NCI-H2196 (cell line): Measurements from ENCODE around the gene S100PBP.
A peak's percentile ranks its signal among the peaks of the same experiment; 100 is the strongest.

Experiments
- DNase-seq: peaks from one replicate; lab custom pipeline; 2025; ENCODE audit not compliant: unreplicated experiment; lab: John Stamatoyannopoulos, UW

Gene S100PBP

GRCh38 chr1:32886004-32886827 lies 68.8 kb downstream of the S100PBP start, which contains the start of gene HPCA:
Gene HPCA (plus strand): TSS chr1:32886491. CDS start chr1:32888899, 2,408 bp downstream.
- DNase-seq, result peak; percentile 36

- DNase-seq, result no peak
Observed at GRCh38 chr1:32886828-32887414, 69.5 kb downstream of the S100PBP start.

DNA sequence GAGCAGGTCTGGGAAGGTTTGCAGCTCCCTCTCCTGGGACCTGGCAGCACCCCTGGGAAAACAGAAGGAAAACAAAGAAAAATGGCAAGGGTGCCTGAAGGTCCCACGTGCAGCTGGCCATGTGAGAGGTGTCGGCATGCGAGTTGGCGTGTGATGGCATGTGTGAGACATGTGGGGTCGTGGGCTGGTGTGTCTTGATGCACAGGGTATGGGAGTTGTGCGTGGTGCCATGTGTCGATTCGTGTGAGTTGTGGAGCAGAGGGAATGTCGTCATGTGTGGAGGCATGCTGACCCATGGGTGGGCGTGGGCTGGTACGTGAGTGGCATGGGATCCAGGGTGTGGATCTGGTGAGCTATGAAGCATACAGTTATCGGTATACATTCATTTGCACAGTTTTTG lies 70.2 kb downstream of the S100PBP start:
- no peak for DNase-seq

GRCh38 chr1:32888134-32888533 lies 70.7 kb downstream of the S100PBP start:
- DNase-seq, result no peak

GRCh38 chr1:32888677-32889420 lies 71.4 kb downstream of the S100PBP start:
- no peak for DNase-seq

DNA sequence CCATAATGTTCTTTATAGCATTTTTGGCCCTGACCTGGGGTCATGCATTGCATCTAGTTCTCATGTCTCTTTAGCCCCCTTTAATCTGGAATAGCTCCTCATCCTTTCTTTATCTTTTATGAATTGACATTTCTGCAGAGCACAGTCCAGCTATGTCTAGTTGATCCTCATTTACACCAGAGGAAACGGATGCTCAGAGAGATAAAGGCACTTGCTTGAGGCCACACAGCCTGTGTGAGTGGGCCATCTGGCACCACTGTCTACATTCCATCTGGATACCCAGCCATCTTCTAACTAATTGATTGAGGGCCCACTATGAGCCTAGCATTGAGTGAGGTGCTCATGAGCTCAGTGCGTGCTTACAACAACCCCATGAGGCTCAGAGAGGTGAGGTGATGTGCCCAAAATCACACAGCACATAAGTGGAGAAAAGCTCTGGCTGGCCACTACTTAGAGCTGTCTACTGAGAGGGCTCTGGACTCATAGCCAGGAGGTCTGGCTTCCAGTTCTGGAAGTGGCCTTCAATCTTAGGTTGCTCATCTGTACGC lies 72.4 kb downstream of the S100PBP start:
- DNase-seq, result no peak

- DNase-seq, result no peak
Observed at GRCh38 chr1:32890516-32891240, 73.2 kb downstream of the S100PBP start.

- DNase-seq, result no peak
Observed at GRCh38 chr1:32891241-32891570, 73.8 kb downstream of the S100PBP start.

- no peak for DNase-seq
Observed at GRCh38 chr1:32891630-32892029, 74.2 kb downstream of the S100PBP start.

GRCh38 chr1:32892368-32893197 lies 75.1 kb downstream of the S100PBP start:
- peak; percentile 89 for DNase-seq

DNA sequence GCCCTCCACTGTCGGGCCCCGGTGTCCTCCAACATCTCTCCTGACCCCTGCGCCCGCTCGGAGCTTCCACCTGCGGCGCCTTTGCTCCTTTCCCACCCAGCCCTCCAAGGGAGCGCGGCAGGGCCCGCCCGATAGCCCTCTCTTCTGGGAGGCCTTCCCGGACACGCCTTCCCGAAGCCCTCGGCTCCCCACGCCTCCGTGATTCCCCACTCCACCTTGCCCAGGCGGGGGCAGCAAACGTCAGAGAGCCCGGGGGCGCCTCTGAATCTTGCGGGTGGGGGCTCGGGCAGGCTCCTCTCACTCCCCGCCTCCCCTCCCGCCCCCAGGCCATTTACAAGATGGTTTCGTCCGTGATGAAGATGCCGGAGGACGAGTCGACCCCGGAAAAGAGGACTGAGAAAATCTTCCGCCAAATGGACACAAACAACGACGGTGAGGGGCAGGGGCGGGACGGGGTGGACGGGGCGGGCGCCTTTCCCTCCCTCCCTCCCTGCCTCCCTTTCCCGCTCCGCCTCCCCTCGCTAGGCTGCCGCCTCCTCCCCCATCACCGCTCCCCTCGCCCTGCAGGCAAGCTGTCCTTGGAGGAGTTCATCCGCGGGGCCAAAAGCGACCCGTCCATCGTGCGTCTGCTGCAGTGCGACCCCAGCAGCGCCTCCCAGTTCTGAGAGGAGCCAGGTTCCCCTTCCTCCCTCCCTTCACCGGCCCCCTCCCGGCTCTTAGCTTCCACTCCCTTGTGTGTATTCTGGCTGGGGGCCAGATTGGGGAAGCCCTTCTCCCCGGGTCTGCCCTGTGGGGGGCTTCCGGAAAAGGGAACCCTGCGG lies 76.0 kb downstream of the S100PBP start:
- peak; percentile 82 for DNase-seq

DNA sequence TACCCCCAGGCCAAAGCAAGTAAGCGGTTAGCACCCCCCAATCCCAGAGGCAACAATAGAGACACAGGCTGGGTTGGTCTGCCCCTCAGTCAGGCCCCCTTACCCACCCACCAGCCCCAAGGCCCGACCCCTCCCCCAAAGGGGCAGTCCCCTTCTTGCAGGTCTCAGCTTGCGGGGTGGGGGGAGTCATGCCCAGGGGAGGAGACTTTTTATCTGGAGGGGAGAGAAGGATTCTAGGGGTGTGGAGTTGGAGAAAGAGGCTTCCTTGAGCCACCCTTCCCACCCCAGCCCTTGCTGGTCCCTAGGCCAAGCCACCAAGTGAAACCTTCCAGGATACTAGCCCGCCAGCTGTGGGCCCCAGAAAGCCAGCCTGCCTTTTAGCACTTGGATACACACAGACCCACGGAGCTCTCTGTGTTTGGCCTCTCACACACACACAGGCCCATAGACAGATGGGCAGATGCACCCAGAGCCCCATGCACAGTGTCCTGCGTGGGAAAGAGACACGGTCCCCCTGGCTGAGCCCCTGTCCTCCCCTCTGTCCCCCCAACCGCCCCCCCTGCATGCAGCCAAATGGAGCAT lies 76.7 kb downstream of the S100PBP start:
- DNase-seq, result peak; percentile 13

GRCh38 chr1:32894681-32895080 lies 77.2 kb downstream of the S100PBP start:
- no peak for DNase-seq

- no peak for DNase-seq
Observed at GRCh38 chr1:32895325-32896215, 78.1 kb downstream of the S100PBP start.

GRCh38 chr1:32896451-32896850 lies 79.0 kb downstream of the S100PBP start:
- DNase-seq, result no peak

- no peak for DNase-seq
Observed at GRCh38 chr1:32897082-32898049, 79.9 kb downstream of the S100PBP start.

DNA sequence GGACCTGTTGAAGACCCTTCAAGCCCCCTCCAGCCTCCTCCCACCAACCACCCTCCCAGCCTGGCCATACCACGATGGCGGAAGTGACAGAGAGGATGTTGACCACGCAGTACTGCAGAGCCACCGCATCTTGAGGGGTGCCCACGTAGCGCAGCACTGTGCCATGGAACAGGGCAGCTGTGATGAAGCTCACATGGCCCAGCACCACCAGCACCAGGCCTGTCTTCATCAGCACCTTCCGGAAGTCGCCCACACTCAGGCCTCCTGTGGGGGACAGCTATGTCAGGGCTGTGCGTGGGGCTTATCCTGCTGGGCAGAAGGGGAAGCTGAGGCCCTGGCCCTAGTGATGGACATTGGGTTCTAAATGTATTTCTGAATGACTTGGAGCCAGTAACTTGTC lies 80.6 kb downstream of the S100PBP start:
- DNase-seq, result no peak
